Uterus (tissue), 4 donors: ENCODE results near the gene SLFN13. TPM values are rescaled to one million over a fixed set of nuclear protein-coding genes. Genes with fewer than 3 reads are reported as not detected.
"Not testable (repeated sequence)": the region's sequence is repeated elsewhere in the genome, so short reads cannot be mapped to it uniquely, and the experiment has no call there.

Source experiments
- DNase-seq, 2 donors: peaks; one replicate each; pipeline ENCODE4 v3.0.0-alpha.2; 2019 to 2020
- H3K27ac ChIP-seq, 2 donors: fragments of 200-600 bp; sonication (generic); 1 replicate in 1 of 2; 2 replicates in 1 of 2; pipeline ENCODE4 v1.5.1; 2016 to 2018
- H3K27me3 ChIP-seq, 2 donors: fragments of 200-600 bp; sonication (generic); one replicate each; pipeline ENCODE4 v1.5.1; 2018 to 2019; ENCODE audit warnings: control low read depth in 1 of 2
- H3K36me3 ChIP-seq, 2 donors: fragments of 200-600 bp; sonication (generic); one replicate each; pipeline ENCODE4 v1.5.1; 2019; ENCODE audit warnings: control low read depth in 1 of 2
- H3K4me1 ChIP-seq, 2 donors: fragments of 200-600 bp; sonication (generic); one replicate each; pipeline ENCODE4 v1.5.1; 2018 to 2019; ENCODE audit warnings: control low read depth in 1 of 2
- H3K4me3 ChIP-seq, 2 donors: fragments of 200-600 bp; sonication (generic); 1 replicate in 1 of 2; 2 replicates in 1 of 2; pipeline ENCODE4 v1.5.1; 2018 to 2019; ENCODE audit warnings: mild to moderate bottlenecking in 1 of 2
- H3K9me3 ChIP-seq, 2 donors: fragments of 200-600 bp; sonication (generic); one replicate each; pipeline ENCODE4 v1.5.1; 2019; ENCODE audit warnings: control low read depth in 1 of 2
- POLR2A ChIP-seq, 2 donors: fragments of 450-650 bp; IDR thresholded peaks; one replicate each; pipeline ENCODE4 v1.6.1; 2016; ENCODE audit warnings: antibody characterized with exemption in 2 of 2, mild to moderate bottlenecking in 1 of 2, moderate library complexity in 1 of 2
- intact Hi-C: fragments of 100-400 bp; cut with DNase I; formaldehyde crosslinking; loops from one replicate; pipeline ENCODE4 v1.15.1; 2023; ENCODE audit warnings: low total_unique reads
- total RNA-seq, 4 donors: library from RNA; depleted of rRNA in 3 of 4; stranded (reverse); fragments of >200 nt in 3 of 4; gene quantifications; one replicate each; pipeline versions ENCODE4 v1.1.0 to v1.2.4, GENCODE V29; 2014 to 2023
- TF ChIP-seq, protein P1 (sequence below), 4 experiments: fragments of 200-600 bp in 2 of 4; fragments of 450-650 bp in 2 of 4; sonication (generic) in 2 of 4; IDR thresholded peaks; one replicate each; pipeline ENCODE4 v1.5.1; 2016 to 2019; ENCODE audit warnings: antibody characterized with exemption in 4 of 4, mild to moderate bottlenecking in 2 of 4, moderate library complexity in 1 of 4
- donor health status: DM: yes; HTN: yes; CAD: no.

SLFN13 gene
- total RNA-seq, 4 donors from 2014 or later: 0.51 to 13.7 (median 7.1) TPM

DNA sequence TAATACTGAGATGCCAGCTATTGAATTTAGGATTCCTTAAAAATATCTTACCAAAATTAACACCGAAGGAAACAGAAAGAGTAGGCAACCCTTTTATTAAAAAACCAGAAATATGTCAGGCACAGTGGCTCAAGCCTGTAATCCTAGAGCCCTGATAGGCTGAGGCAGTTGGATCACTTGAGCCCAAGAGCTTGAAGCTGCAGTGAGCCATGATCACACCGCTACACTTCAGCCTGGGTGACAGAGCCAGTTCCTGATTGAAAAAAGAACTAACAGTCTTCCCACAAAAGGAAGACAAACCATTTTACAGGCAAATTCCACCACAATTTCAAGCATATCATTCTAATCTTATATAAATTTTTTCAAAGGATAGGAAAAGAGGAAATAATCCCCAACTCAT, 31.9 kb downstream of the SLFN13 start:
- H3K4me1 ChIP-seq: no peaks in the 10 kb centered on the region
- H3K4me3 ChIP-seq: no peak overlapping the region
- H3K27ac ChIP-seq: no peak overlapping the region
- H3K9me3 ChIP-seq: no peaks in the 10 kb centered on the region
- no peak for DNase-seq
- TF ChIP-seq, protein P1, sequence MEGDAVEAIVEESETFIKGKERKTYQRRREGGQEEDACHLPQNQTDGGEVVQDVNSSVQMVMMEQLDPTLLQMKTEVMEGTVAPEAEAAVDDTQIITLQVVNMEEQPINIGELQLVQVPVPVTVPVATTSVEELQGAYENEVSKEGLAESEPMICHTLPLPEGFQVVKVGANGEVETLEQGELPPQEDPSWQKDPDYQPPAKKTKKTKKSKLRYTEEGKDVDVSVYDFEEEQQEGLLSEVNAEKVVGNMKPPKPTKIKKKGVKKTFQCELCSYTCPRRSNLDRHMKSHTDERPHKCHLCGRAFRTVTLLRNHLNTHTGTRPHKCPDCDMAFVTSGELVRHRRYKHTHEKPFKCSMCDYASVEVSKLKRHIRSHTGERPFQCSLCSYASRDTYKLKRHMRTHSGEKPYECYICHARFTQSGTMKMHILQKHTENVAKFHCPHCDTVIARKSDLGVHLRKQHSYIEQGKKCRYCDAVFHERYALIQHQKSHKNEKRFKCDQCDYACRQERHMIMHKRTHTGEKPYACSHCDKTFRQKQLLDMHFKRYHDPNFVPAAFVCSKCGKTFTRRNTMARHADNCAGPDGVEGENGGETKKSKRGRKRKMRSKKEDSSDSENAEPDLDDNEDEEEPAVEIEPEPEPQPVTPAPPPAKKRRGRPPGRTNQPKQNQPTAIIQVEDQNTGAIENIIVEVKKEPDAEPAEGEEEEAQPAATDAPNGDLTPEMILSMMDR (IDR thresholded peaks at IDR 0.05): no peak
- no peak for TF ChIP-seq POLR2A (IDR thresholded peaks at IDR 0.05)
- H3K36me3 ChIP-seq: no peaks in the 10 kb centered on the region
- intact Hi-C loops: no loop called here
- H3K27me3 ChIP-seq: no peaks in the 10 kb centered on the region

DNA sequence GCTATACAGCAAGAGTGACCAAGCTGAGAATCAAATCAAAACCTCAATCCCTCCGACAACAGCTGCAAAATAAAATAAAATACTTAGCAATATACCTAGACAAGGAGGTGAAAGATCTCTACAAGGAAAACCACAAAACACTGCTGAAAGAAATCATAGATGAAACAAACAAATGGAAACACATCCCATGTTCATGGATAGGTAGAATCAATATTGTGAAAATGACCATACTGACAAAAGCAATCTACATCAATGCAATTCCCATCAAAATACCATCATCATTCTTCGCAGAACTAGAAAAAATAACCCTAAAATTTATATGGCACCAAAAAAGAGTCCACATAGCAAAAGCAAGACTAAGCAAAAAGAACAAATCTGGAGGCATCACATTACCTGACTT, 33.9 kb downstream of the SLFN13 start:
- H3K27me3 ChIP-seq, H3K36me3 ChIP-seq, H3K9me3 ChIP-seq, H3K4me1 ChIP-seq, H3K27ac ChIP-seq, intact Hi-C loops, DNase-seq, H3K4me3 ChIP-seq: not testable (repeated sequence)

DNA sequence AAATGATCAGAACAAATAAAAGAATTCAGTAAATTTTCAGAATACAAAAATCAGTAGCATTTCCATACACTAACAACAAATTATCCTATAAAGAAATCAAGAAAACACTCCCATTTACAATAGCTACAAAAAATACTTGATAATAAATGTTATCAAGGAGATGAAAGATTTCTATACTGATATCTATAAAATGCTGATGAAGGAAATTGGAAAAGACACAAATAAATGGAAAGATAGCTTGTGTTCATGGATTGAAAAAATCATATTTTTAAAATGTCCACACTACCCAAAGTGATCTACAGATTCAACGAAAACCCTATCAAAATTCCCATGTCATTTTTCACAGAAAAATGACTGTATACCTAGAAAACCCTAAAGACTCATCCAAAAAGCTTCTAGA, 34.3 kb downstream of the SLFN13 start:
- TF ChIP-seq, protein P1 (IDR thresholded peaks at IDR 0.05): no peak
- TF ChIP-seq POLR2A (IDR thresholded peaks at IDR 0.05): no peak
- Histone ChIP-seq H3K9me3 (no peaks in the 10 kb centered on the region), H3K36me3 (no peaks in the 10 kb centered on the region), H3K4me3 (no peak overlapping the region), H3K27me3 (no peaks in the 10 kb centered on the region), H3K4me1 (no peaks in the 10 kb centered on the region), H3K27ac (no peak overlapping the region)
- no peak for DNase-seq
- intact Hi-C loops: no loop called here

DNA sequence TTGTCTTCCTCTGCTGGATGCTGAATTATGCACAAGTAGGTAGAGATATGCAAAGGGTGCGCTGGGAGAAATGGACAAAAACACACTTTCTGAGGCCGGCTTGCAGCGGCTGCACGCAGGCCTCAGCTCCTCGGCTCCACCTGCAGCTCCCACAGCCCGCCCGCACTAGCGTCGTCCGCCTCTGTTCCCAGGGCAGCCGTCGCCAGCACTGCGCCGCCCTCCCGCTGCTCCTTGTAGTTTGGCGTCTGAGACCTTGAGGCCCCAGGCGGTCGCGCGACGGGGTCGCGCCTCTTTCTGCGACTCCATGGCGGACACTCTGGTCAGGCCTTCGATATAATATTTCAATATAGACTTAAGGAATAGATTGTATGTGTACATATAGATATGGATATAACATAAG, 41.0 kb downstream of the SLFN13 start:
- intact Hi-C loops: no loop called here
- no peak for DNase-seq
- no peaks in the 10 kb centered on the region for H3K9me3 ChIP-seq
- no peaks in the 10 kb centered on the region for H3K36me3 ChIP-seq
- no peaks in the 10 kb centered on the region for H3K4me1 ChIP-seq
- TF ChIP-seq POLR2A (IDR thresholded peaks at IDR 0.05): no peak
- TF ChIP-seq, protein P1 (IDR thresholded peaks at IDR 0.05): no peak
- no peak overlapping the region for H3K4me3 ChIP-seq
- H3K27me3 ChIP-seq: no peaks in the 10 kb centered on the region
- no peak overlapping the region for H3K27ac ChIP-seq

DNA sequence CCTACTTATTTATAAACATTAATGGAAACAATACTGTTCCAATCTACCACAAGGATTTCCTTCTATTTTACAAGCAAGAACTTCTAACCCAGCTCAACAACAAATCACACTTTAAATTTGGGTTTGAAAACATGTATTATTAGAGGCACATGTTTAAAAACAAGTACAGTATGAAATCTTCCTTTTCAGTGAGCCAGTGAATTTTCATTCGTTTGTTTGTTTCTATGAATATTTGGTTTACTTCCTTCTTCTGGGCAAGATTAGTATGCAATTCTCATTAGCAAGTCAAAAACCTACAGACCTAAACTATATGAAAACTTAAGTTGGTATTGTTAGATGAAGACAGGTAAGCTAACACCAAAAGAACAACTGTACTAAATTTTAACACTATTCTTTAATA, 42.0 kb downstream of the SLFN13 start:
- Histone ChIP-seq H3K27ac (no peak overlapping the region), H3K4me1 (no peaks in the 10 kb centered on the region), H3K4me3 (no peak overlapping the region), H3K9me3 (no peaks in the 10 kb centered on the region), H3K27me3 (no peaks in the 10 kb centered on the region), H3K36me3 (no peaks in the 10 kb centered on the region)
- TF ChIP-seq, protein P1 (IDR thresholded peaks at IDR 0.05): no peak
- TF ChIP-seq POLR2A (IDR thresholded peaks at IDR 0.05): no peak
- intact Hi-C loops: no loop called here
- no peak for DNase-seq

DNA sequence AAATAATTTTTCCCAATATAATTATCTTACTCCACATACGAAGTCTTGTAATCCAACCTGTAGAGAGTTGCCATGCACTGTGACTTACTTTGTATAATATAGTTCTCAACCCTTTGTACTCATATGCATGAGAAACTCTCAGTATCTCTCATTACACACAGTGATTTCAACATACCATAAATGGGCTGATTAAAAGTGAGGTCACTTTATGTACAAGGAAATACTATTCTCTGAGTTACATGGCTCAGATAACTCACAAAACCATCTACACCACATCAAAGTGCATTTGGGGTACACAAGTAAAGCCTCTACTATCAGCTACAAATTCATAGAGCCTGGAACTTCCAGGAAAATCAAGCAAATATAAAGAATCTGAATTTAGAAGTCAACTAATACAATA, 44.2 kb downstream of the SLFN13 start:
- H3K27me3 ChIP-seq: no peaks in the 10 kb centered on the region
- DNase-seq: no peak
- no peak overlapping the region for H3K27ac ChIP-seq
- intact Hi-C loops: no loop called here
- TF ChIP-seq, protein P1 (IDR thresholded peaks at IDR 0.05): no peak
- TF ChIP-seq POLR2A (IDR thresholded peaks at IDR 0.05): no peak
- no peak overlapping the region for H3K4me3 ChIP-seq
- no peaks in the 10 kb centered on the region for H3K4me1 ChIP-seq
- H3K9me3 ChIP-seq: no peaks in the 10 kb centered on the region
- no peaks in the 10 kb centered on the region for H3K36me3 ChIP-seq

DNA sequence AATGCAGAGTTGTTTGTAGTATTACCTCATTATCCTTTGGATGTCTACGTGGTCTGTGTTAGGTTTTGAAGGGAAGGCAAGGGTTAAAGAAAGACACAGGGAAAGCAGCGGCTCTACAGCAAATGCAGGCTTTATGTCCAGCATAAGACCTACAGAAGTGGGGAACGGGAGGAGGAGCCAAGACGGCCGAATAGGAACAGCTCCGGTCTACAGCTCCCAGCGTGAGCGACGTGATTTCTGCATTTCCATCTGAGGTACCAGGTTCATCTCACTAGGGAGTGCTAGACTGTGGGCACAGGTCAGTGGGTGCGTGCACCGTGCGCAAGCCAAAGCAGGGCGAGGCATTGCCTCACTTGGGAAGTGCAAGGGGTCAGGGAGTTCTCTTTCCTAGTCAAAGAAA, 54.8 kb downstream of the SLFN13 start:
- H3K36me3 ChIP-seq, H3K4me3 ChIP-seq, DNase-seq, intact Hi-C loops, H3K4me1 ChIP-seq, H3K9me3 ChIP-seq, H3K27me3 ChIP-seq, H3K27ac ChIP-seq: not testable (repeated sequence)
